ENCODE data around the gene DYNLT2B. TPM values are rescaled to one million over a fixed set of nuclear protein-coding genes. Genes with fewer than 3 reads are reported as not detected.
A peak's percentile ranks its signal among the peaks of the same experiment; 100 is the strongest.

Gene DYNLT2B
- total and polyA plus RNA-seq, 2 donors (not counting 1 experiment from before 2014, with no cell fraction given): 9.1 to 13.0 TPM

- no peaks in the 10 kb centered on the region for H3K9me3 ChIP-seq (ENCODE audit: control insufficient read depth, insufficient read depth, low read depth, low read length)
- no peak for TF ChIP-seq EZH2 (IDR thresholded peaks at IDR 0.05; ENCODE audit: low read length, missing control alignments)
- no peaks in the 10 kb centered on the region for H3K4me1 ChIP-seq (ENCODE audit: control insufficient read depth, extremely low read depth, insufficient read depth, low read length)
- H3K36me3 ChIP-seq (ENCODE audit: control insufficient read depth, insufficient read depth, low read length): no peaks in the 10 kb centered on the region
- H3K9ac ChIP-seq (ENCODE audit: insufficient read depth, low read length): no peak overlapping the region
- H3K27ac ChIP-seq (ENCODE audit: insufficient read depth, low read length): no peak overlapping the region
- H3K4me3 ChIP-seq (replicated peaks in 1 of 4; ENCODE audit: control extremely low read depth in 1 of 4, insufficient read depth in 1 of 4, low read depth in 3 of 4, low read length in 4 of 4): no peak overlapping the region
- H4K20me1 ChIP-seq (ENCODE audit: control insufficient read depth, extremely low read depth, insufficient read depth, low read length): no peaks in the 10 kb centered on the region
- no peak overlapping the region for H3K4me2 ChIP-seq (ENCODE audit: extremely low read depth, insufficient read depth, low read length)
- H2AFZ ChIP-seq (ENCODE audit: low read length): no peak overlapping the region
- no peak for DNase-seq (ENCODE audit: low read depth in 2 of 2)
- no peaks in the 10 kb centered on the region for H3K27me3 ChIP-seq (ENCODE audit: control insufficient read depth, insufficient read depth, low read length)
- H3K79me2 ChIP-seq (ENCODE audit: control insufficient read depth, insufficient read depth, low read length): no peaks in the 10 kb centered on the region
These were observed 8.9 kb upstream of the DYNLT2B start for GRCh38 chr3:196326936-196327335.

GRCh38 chr3:196323691-196324090 lies 5.7 kb upstream of the DYNLT2B start:
- H3K4me3 ChIP-seq (replicated peaks in 1 of 4; ENCODE audit: control extremely low read depth in 1 of 4, insufficient read depth in 1 of 4, low read depth in 3 of 4, low read length in 4 of 4): no peak overlapping the region
- no peaks in the 10 kb centered on the region for H3K4me1 ChIP-seq (ENCODE audit: control insufficient read depth, extremely low read depth, insufficient read depth, low read length)
- no peaks in the 10 kb centered on the region for H3K27me3 ChIP-seq (ENCODE audit: control insufficient read depth, insufficient read depth, low read length)
- H3K9me3 ChIP-seq (ENCODE audit: control insufficient read depth, insufficient read depth, low read depth, low read length): no peaks in the 10 kb centered on the region
- H3K9ac ChIP-seq (ENCODE audit: insufficient read depth, low read length): no peak overlapping the region
- no peak overlapping the region for H3K4me2 ChIP-seq (ENCODE audit: extremely low read depth, insufficient read depth, low read length)
- H2AFZ ChIP-seq (ENCODE audit: low read length): no peak overlapping the region
- no peak overlapping the region for H3K27ac ChIP-seq (ENCODE audit: insufficient read depth, low read length)
- H3K36me3 ChIP-seq (ENCODE audit: control insufficient read depth, insufficient read depth, low read length): no peaks in the 10 kb centered on the region
- H4K20me1 ChIP-seq (ENCODE audit: control insufficient read depth, extremely low read depth, insufficient read depth, low read length): no peaks in the 10 kb centered on the region
- H3K79me2 ChIP-seq (ENCODE audit: control insufficient read depth, insufficient read depth, low read length): no peaks in the 10 kb centered on the region
- DNase-seq (ENCODE audit: low read depth in 2 of 2): peak in 1 of 2 donors; percentile 47
- no peak for TF ChIP-seq EZH2 (IDR thresholded peaks at IDR 0.05; ENCODE audit: low read length, missing control alignments)
- TF ChIP-seq CTCF (conservative IDR thresholded peaks at IDR 0.05 in 1 of 2, IDR thresholded peaks at IDR 0.05 in 1 of 2; ENCODE audit: low read depth in 1 of 2, low read length in 2 of 2): peak in 1 of 2 donors; percentile 49

- no peak overlapping the region for H3K4me2 ChIP-seq (ENCODE audit: extremely low read depth, insufficient read depth, low read length)
- no peaks in the 10 kb centered on the region for H3K4me1 ChIP-seq (ENCODE audit: control insufficient read depth, extremely low read depth, insufficient read depth, low read length)
- DNase-seq (ENCODE audit: low read depth in 2 of 2): no peak
- no peaks in the 10 kb centered on the region for H3K79me2 ChIP-seq (ENCODE audit: control insufficient read depth, insufficient read depth, low read length)
- H3K9ac ChIP-seq (ENCODE audit: insufficient read depth, low read length): no peak overlapping the region
- H3K27me3 ChIP-seq (ENCODE audit: control insufficient read depth, insufficient read depth, low read length): no peaks in the 10 kb centered on the region
- H2AFZ ChIP-seq (ENCODE audit: low read length): no peak overlapping the region
- TF ChIP-seq EZH2 (IDR thresholded peaks at IDR 0.05; ENCODE audit: low read length, missing control alignments) (no peak), CTCF (conservative IDR thresholded peaks at IDR 0.05 in 1 of 2, IDR thresholded peaks at IDR 0.05 in 1 of 2; ENCODE audit: low read depth in 1 of 2, low read length in 2 of 2) (no peak)
- no peaks in the 10 kb centered on the region for H4K20me1 ChIP-seq (ENCODE audit: control insufficient read depth, extremely low read depth, insufficient read depth, low read length)
- H3K9me3 ChIP-seq (ENCODE audit: control insufficient read depth, insufficient read depth, low read depth, low read length): no peaks in the 10 kb centered on the region
- H3K27ac ChIP-seq (ENCODE audit: insufficient read depth, low read length): no peak overlapping the region
- no peaks in the 10 kb centered on the region for H3K36me3 ChIP-seq (ENCODE audit: control insufficient read depth, insufficient read depth, low read length)
- no peak overlapping the region for H3K4me3 ChIP-seq (replicated peaks in 1 of 4; ENCODE audit: control extremely low read depth in 1 of 4, insufficient read depth in 1 of 4, low read depth in 3 of 4, low read length in 4 of 4)
These were observed 5.0 kb upstream of the DYNLT2B start for GRCh38 chr3:196323016-196323415.
